Amniotic epithelial cell (primary cell): ENCODE measurements around the gene MTHFD2.
"Not testable (repeated sequence)": the region's sequence is repeated elsewhere in the genome, so short reads cannot be mapped to it uniquely, and the experiment has no call there.

ENCODE experiments used
- DNase-seq: peaks from one replicate; pipeline ENCODE4 v3.0.0-alpha.2; 2010; ENCODE audit warnings: low read depth

MTHFD2 gene

DNA sequence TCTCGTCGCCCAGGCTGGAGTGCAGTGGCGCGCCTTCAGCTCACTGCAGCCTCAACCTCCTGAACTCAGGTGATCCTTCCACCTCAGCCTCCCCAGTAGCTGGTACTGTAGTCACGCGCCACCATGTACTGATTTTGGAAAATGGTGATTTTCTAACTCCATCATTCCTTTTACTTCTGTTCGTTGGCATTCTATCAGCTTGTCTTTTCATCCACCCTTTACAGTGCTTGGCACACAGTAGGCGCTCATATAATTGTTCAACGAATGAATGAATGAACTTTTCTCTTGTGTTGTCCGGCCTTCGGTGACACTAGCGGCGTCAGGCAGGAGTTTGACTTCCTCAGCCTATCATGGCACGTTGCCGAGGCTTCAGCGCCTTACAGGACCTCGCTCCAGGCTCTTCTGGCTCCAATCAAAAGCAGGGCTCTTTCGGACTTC lies 373 bp upstream of the MTHFD2 start:
- no peak for DNase-seq

- peak; percentile 75 for DNase-seq
These were observed 873 bp downstream of the MTHFD2 start for GRCh38 chr2:74199275-74199701.

DNA sequence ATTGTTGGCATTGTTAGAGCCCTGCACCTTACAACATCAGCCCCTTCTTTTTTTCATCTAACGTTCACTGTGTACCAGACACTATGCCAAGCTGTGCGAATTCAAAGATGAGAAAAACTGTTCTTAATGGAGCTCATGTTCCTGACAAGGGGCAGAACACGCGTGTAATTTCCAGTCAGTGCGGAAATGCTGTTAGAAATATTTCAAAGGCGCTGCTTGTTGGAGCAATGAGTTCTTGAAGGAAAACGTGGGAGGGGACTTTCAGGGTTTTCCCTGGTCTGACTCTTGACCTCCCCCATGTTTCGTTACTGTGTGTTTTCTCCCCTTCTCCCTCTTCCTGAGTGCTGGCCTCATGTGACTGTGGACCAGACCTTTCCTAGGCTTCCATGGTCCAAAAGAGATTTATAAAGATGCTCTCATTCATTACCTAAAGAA lies 1.5 kb downstream of the MTHFD2 start:
- DNase-seq = peak; percentile 51

DNA sequence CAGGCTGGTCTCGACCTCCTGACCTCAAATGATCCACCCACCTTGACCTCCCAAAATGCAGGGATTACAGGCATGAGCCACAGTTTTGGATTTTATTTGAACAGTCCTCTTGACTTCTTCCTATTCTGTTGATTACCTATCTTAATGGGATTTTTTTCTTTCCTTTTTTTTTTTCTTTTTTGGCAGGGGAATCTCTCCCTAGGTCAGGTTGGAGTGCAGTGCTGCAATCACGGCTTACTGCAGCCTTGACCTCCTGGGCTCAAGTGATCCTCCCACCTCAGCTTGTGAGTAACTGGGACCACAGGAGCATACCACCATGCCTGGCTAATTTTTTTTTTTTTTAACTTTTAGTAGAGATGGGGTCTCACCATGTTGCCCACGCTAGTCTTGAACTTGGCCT lies 2.8 kb downstream of the MTHFD2 start:
- no peak for DNase-seq

DNA sequence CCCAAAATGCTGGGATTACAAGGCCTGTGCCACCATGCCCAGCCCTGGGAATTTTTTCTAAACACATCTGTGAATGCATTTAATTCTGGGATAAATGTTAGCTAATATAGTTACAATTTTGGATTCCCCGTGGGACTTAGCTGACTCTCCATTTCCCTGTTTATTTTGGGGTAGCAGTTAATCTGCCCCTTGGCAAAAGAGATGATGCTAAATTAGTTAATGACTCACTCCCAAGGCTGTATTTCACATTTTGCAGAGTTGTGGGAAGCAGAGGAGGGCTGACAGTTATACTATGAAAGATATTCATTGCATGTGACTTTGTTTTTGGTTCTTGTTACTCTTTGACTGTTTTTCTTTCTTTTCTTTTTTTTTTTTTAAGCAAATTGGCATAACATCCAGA lies 3.2 kb downstream of the MTHFD2 start:
- DNase-seq = peak; percentile 51

GRCh38 chr2:74204436-74204835 lies 6.0 kb downstream of the MTHFD2 start:
- DNase-seq = no peak

DNA sequence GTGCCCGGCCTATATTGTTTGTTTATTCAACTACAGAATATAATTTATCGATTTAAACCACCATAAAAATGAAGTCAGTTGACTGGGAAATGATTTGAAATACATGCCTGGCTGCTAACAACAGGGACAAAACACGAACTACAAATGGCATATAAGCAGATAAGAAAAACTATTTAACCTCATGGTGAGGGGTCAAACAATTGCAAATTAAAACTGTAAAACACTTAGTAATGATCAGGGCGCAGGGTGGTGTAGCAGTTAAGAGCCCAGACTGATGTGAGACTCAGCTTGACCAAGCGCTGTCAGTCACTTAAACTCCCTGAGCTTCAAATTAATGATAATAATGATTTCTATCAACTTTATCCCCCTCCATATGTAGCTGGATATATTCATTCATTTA lies 6.7 kb downstream of the MTHFD2 start:
- no peak for DNase-seq

GRCh38 chr2:74205596-74205995 lies 7.2 kb downstream of the MTHFD2 start:
- no peak for DNase-seq

DNA sequence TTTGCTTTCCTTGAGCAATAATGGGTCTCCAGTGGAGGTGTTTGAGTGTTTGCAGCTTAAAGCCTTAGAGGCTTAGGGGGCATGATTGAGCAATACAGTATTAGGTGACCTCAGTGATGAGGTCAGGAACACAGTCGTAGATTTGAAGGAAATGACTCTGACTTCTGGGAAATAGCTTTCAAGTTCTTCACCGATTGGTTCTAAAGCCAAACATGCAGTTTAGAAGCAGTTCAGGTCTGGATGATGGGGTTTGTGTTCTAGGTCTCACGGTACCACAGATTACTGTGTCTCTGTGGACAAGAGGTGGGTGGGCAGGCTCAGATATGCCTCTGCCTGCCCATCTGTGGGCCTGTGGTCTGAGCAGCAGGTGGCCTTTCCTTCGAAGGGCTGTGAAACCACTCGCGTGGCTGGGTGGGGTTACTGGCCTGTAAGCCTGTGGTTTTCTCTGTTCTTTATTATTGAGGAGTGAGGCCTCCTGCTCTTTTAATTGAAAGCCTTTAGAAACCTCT lies 7.8 kb downstream of the MTHFD2 start:
- DNase-seq = peak; percentile 83

GRCh38 chr2:74212702-74213410 lies 14.4 kb downstream of the MTHFD2 start:
- DNase-seq = no peak

DNA sequence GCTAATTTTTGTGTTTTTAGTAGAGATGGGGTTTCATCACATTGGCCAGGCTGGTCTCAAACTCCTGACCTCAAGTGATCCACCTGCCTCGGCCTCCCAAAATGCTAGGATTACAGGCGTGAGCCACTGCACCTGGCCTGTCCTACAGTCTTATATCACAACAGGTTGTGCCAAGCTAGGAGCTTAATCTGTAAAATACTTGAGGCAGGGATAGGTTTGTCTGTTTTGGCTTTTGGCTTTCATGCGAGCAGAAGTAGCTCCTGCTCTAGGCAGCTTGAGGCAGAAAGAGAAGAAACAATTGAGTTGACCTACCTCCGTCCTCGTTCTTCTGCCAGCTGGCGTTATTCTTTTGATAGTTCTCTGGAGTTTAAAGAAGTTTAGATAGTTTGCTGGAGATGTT lies 17.4 kb downstream of the MTHFD2 start:
- DNase-seq = not testable (repeated sequence)

DNA sequence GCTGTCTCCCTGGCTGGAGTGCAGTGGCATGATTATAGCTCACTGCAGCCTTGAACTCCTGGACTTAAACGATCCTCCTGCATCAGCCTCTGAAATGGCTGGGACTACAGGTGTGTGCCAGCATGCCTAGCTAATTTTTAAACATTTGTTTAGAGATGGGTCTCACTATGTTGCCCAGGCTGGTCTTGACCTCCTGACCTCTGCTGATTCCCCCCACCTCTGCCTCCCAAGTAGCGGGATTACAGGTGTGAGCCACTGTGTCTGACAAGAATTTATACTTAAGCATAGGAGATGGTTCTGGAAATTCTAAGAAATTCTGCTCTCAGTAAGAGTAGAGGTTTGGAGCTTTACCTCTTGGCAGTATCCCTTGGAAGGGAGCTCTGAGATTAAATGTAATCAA lies 18.2 kb downstream of the MTHFD2 start:
- DNase-seq = no peak

GRCh38 chr2:74219846-74220486 lies 21.6 kb downstream of the MTHFD2 start:
- DNase-seq = no peak

- DNase-seq = peak; percentile 45
These were observed 22.7 kb downstream of the MTHFD2 start for GRCh38 chr2:74221091-74221490.

GRCh38 chr2:74221604-74222299 lies 23.3 kb downstream of the MTHFD2 start:
- DNase-seq = no peak

GRCh38 chr2:74222300-74222650 lies 23.9 kb downstream of the MTHFD2 start:
- DNase-seq = no peak

DNA sequence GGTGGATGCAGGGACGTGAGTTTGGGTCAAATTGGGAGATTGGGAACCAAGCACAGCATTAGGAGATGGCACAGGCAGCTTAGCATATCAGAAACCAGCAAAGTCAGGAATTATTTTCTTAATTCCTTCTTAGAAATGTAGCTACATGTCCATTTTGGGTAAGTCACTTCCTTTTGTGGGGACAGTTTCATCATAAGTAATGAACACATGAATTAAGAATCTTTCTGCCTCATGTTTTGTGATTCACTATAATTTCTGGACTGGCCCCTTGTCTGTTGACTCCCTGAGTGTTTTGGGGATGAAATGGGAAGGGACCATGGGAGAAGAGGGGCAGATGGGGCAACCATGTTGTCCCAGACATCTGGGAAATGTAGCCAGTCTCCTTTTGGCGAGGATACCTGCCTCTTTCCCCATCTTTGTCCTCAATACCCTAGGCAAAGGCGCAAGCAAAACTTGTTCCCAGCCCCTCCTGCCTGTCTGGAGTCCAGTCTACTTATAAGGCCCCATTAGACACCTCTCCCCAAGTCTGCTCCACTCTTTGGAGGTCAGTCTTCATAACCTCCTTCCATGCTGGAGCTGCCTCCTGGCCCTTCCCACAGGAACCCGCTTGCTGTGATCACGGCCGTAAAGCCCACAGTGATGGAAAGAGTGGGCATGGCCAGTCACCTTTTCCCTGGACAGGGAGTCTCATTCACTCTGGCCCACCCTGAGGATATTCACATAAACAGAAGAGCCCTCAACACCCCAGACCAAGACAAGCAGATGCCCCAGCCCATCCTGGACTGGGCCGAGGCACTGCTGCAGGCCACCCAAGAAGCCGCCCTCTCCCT lies 25.7 kb downstream of the MTHFD2 start:
- DNase-seq = no peak

- DNase-seq = no peak
These were observed 27.5 kb downstream of the MTHFD2 start for GRCh38 chr2:74225698-74226459.

- DNase-seq = no peak
These were observed 28.3 kb downstream of the MTHFD2 start for GRCh38 chr2:74226648-74227213.

DNA sequence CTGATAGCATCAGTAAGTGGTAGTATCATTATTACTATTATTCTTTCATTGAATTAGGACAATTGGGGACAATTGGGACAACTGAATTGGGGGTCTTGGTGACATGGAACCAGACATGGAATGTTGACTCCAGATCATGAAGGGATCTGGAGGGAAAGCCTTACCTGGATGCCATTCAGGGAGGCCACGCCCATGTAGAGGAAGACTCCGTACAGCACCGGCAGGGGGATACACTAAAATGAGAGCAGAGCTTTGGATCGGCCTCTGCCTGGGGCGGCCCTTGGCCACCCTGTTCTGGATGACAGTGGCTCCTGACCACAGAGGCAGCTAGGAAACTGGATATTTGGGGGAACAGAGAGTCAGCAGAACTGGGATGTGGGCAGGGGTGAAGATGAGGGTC lies 29.2 kb downstream of the MTHFD2 start:
- DNase-seq = no peak

GRCh38 chr2:74228772-74229171 lies 30.4 kb downstream of the MTHFD2 start:
- DNase-seq = no peak
